ENCODE data around the gene MANF.

MANF gene

GRCh38 chr3:51389423-51390183, 4.5 kb downstream of the MANF start:
- peak; percentile 72 for DNase-seq (ENCODE audit: low read depth)
- H3K4me3 ChIP-seq (ENCODE audit: low read depth, low read length) = no peak overlapping the region

GRCh38 chr3:51390246-51391074, 5.4 kb downstream of the MANF start:
- H3K4me3 ChIP-seq (ENCODE audit: low read depth, low read length) = peak overlapping the region; percentile 43
- peak; percentile 22 for DNase-seq (ENCODE audit: low read depth)
- TF ChIP-seq CTCF (IDR thresholded peaks at IDR 0.05; ENCODE audit: insufficient read depth, low read depth, low read length, missing control alignments) = no peak

More at GRCh38 chr3:51389423-51390183, 4.5 kb downstream of the MANF start:
- TF ChIP-seq CTCF (IDR thresholded peaks at IDR 0.05; ENCODE audit: insufficient read depth, low read depth, low read length, missing control alignments) = peak; percentile 92

GRCh38 chr3:51391075-51391565, 6.0 kb downstream of the MANF start, which contains the start of gene RBM15B:
TSS of gene RBM15B (plus strand) at chr3:51391285. CDS start at chr3:51391400, 115 bp downstream.
- peak; percentile 98 for DNase-seq (ENCODE audit: low read depth)
- TF ChIP-seq CTCF (IDR thresholded peaks at IDR 0.05; ENCODE audit: insufficient read depth, low read depth, low read length, missing control alignments) = peak; percentile 94
- H3K4me3 ChIP-seq (ENCODE audit: low read depth, low read length) = peak within 1 kb of the TSS; percentile 73

GRCh38 chr3:51391566-51392354, 6.7 kb downstream of the MANF start:
- peak; percentile 76 for DNase-seq (ENCODE audit: low read depth)
- peak overlapping the region; percentile 73 for H3K4me3 ChIP-seq (ENCODE audit: low read depth, low read length)
- TF ChIP-seq CTCF (IDR thresholded peaks at IDR 0.05; ENCODE audit: insufficient read depth, low read depth, low read length, missing control alignments) = no peak

- H3K4me3 ChIP-seq (ENCODE audit: low read depth, low read length) = peak overlapping the region; percentile 73
- TF ChIP-seq CTCF (IDR thresholded peaks at IDR 0.05; ENCODE audit: insufficient read depth, low read depth, low read length, missing control alignments) = no peak
- peak; percentile 24 for DNase-seq (ENCODE audit: low read depth)
Measured at GRCh38 chr3:51392355-51393133, 7.5 kb downstream of the MANF start.

- H3K4me3 ChIP-seq (ENCODE audit: low read depth, low read length) = no peak overlapping the region
- DNase-seq (ENCODE audit: low read depth) = no peak
- no peak for TF ChIP-seq CTCF (IDR thresholded peaks at IDR 0.05; ENCODE audit: insufficient read depth, low read depth, low read length, missing control alignments)
Measured at GRCh38 chr3:51393134-51393495, 8.0 kb downstream of the MANF start.

Data from GM12865 (cell line).